ENCODE measurements around the gene CRHR2. TPM values are rescaled to one million over a fixed set of nuclear protein-coding genes. Genes with fewer than 3 reads are reported as not detected.

Gene CRHR2
- polyA plus RNA-seq, 1 donor from 2014 or later, result 0.15 TPM

- TF ChIP-seq, protein P1, sequence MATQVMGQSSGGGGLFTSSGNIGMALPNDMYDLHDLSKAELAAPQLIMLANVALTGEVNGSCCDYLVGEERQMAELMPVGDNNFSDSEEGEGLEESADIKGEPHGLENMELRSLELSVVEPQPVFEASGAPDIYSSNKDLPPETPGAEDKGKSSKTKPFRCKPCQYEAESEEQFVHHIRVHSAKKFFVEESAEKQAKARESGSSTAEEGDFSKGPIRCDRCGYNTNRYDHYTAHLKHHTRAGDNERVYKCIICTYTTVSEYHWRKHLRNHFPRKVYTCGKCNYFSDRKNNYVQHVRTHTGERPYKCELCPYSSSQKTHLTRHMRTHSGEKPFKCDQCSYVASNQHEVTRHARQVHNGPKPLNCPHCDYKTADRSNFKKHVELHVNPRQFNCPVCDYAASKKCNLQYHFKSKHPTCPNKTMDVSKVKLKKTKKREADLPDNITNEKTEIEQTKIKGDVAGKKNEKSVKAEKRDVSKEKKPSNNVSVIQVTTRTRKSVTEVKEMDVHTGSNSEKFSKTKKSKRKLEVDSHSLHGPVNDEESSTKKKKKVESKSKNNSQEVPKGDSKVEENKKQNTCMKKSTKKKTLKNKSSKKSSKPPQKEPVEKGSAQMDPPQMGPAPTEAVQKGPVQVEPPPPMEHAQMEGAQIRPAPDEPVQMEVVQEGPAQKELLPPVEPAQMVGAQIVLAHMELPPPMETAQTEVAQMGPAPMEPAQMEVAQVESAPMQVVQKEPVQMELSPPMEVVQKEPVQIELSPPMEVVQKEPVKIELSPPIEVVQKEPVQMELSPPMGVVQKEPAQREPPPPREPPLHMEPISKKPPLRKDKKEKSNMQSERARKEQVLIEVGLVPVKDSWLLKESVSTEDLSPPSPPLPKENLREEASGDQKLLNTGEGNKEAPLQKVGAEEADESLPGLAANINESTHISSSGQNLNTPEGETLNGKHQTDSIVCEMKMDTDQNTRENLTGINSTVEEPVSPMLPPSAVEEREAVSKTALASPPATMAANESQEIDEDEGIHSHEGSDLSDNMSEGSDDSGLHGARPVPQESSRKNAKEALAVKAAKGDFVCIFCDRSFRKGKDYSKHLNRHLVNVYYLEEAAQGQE (IDR thresholded peaks at IDR 0.05; ENCODE audit: borderline replicate concordance), result no peak
- no peak for TF ChIP-seq TAF1 (IDR thresholded peaks at IDR 0.05; ENCODE audit: low read depth)
- no peak for TF ChIP-seq RAD21 (conservative IDR thresholded peaks at IDR 0.05)
- TF ChIP-seq EP300 (conservative IDR thresholded peaks at IDR 0.05; ENCODE audit: poor library complexity, severe bottlenecking), result no peak
- TF ChIP-seq CTCF (IDR thresholded peaks at IDR 0.05; ENCODE audit: poor library complexity, severe bottlenecking), result no peak
- TF ChIP-seq MXI1 (conservative IDR thresholded peaks at IDR 0.05; ENCODE audit: poor library complexity, severe bottlenecking), result no peak
- no peak for TF ChIP-seq EZH2 (IDR thresholded peaks at IDR 0.05; ENCODE audit: borderline replicate concordance, insufficient read depth, low read length, poor library complexity, severe bottlenecking)
- no peak for TF ChIP-seq POLR2AphosphoS5 (IDR thresholded peaks at IDR 0.05)
- TF ChIP-seq SMC3 (conservative IDR thresholded peaks at IDR 0.05; ENCODE audit: poor library complexity), result no peak
- Histone ChIP-seq H3K36me3 (ENCODE audit: insufficient read depth, low read length) (no peaks in the 10 kb centered on the region), H3K27me3 (ENCODE audit: insufficient read depth, low read depth, low read length) (peaks cover 47% of the 10 kb centered on the region), H4K20me1 (ENCODE audit: insufficient read depth) (no peaks in the 10 kb centered on the region), H3K79me2 (replicated peaks; ENCODE audit: insufficient read depth, low read length) (no peaks in the 10 kb centered on the region), H3K9me2 (ENCODE audit: insufficient read depth, low read length) (no peaks in the 10 kb centered on the region), H3K27ac (ENCODE audit: low read length) (no peak overlapping the region), H3K9me3 (ENCODE audit: low read length) (no peaks in the 10 kb centered on the region), H3K4me3 (ENCODE audit: low read length) (no peak overlapping the region), H3F3A (ENCODE audit: insufficient read depth, low read length, poor library complexity, severe bottlenecking) (no peaks in the 10 kb centered on the region), H2AFZ (ENCODE audit: low read depth, low read length) (no peak overlapping the region), H3K9ac (ENCODE audit: low read length) (no peak overlapping the region), H3K4me2 (ENCODE audit: low read length) (no peak overlapping the region)
Observed at GRCh38 chr7:30679664-30680063, 2.6 kb downstream of the CRHR2 start.

GRCh38 chr7:30678805-30679204 is 3.5 kb downstream of the CRHR2 start:
- Histone ChIP-seq H3F3A (ENCODE audit: insufficient read depth, low read length, poor library complexity, severe bottlenecking) (no peaks in the 10 kb centered on the region), H3K27me3 (ENCODE audit: insufficient read depth, low read depth, low read length) (peaks cover 39% of the 10 kb centered on the region), H4K20me1 (ENCODE audit: insufficient read depth) (no peaks in the 10 kb centered on the region), H3K79me2 (replicated peaks; ENCODE audit: insufficient read depth, low read length) (no peaks in the 10 kb centered on the region), H3K9me3 (ENCODE audit: low read length) (no peaks in the 10 kb centered on the region), H3K4me3 (ENCODE audit: low read length) (no peak overlapping the region), H3K36me3 (ENCODE audit: insufficient read depth, low read length) (no peaks in the 10 kb centered on the region), H3K9me2 (ENCODE audit: insufficient read depth, low read length) (no peaks in the 10 kb centered on the region), H3K4me2 (ENCODE audit: low read length) (no peak overlapping the region), H3K27ac (ENCODE audit: low read length) (no peak overlapping the region), H3K9ac (ENCODE audit: low read length) (no peak overlapping the region), H2AFZ (ENCODE audit: low read depth, low read length) (no peak overlapping the region)
- TF ChIP-seq EP300 (conservative IDR thresholded peaks at IDR 0.05; ENCODE audit: poor library complexity, severe bottlenecking) (no peak), MXI1 (conservative IDR thresholded peaks at IDR 0.05; ENCODE audit: poor library complexity, severe bottlenecking) (no peak), SMC3 (conservative IDR thresholded peaks at IDR 0.05; ENCODE audit: poor library complexity) (no peak), RAD21 (conservative IDR thresholded peaks at IDR 0.05) (no peak), TAF1 (IDR thresholded peaks at IDR 0.05; ENCODE audit: low read depth) (no peak), EZH2 (IDR thresholded peaks at IDR 0.05; ENCODE audit: borderline replicate concordance, insufficient read depth, low read length, poor library complexity, severe bottlenecking) (no peak), CTCF (IDR thresholded peaks at IDR 0.05; ENCODE audit: poor library complexity, severe bottlenecking) (no peak), POLR2AphosphoS5 (IDR thresholded peaks at IDR 0.05) (no peak)
- TF ChIP-seq, protein P1 (IDR thresholded peaks at IDR 0.05; ENCODE audit: borderline replicate concordance), result no peak

Data from neural cell (in vitro differentiated cells).